H1 (cell line): ENCODE results near the gene SUOX. TPM values are rescaled to one million over a fixed set of nuclear protein-coding genes. Genes with fewer than 3 reads are reported as not detected.

Source experiments
- CHD1 ChIP-seq: IDR thresholded peaks from 2 replicates; pipeline ENCODE4 v1.6.1; 2012; ENCODE audit warnings: low read depth, low read length, improper control_type of control experiment
- CHD7 ChIP-seq: fragments of 300-600 bp; sonication (generic); IDR thresholded peaks from 2 replicates; pipeline ENCODE4 v1.7.1; 2012; ENCODE audit warnings: low read length, moderate library complexity, mild to moderate bottlenecking, inconsistent platforms; ENCODE audit not compliant: insufficient replicate concordance
- GABPA ChIP-seq: IDR thresholded peaks from 2 replicates; pipeline ENCODE4 v1.6.1; 2011; ENCODE audit warnings: mild to moderate bottlenecking, low read length, moderate library complexity, borderline replicate concordance; ENCODE audit not compliant: insufficient read depth
- GTF2F1 ChIP-seq: IDR thresholded peaks from 2 replicates; pipeline ENCODE4 v1.6.1; 2012; ENCODE audit warnings: low read depth, low read length, improper control_type of control experiment, borderline replicate concordance
- KDM1A ChIP-seq: fragments of 200-600, 300-600 bp; sonication (generic); IDR thresholded peaks from 2 replicates; pipeline ENCODE4 v1.7.1; 2016; ENCODE audit warnings: mild to moderate bottlenecking, low read length, borderline replicate concordance
- KDM5A ChIP-seq: fragments of 200-600 bp; IDR thresholded peaks from 2 replicates; pipeline ENCODE4 v1.7.1; 2012; ENCODE audit warnings: mild to moderate bottlenecking, low read length, inconsistent platforms, mixed read lengths
- SAP30 ChIP-seq: fragments of 300-600 bp; sonication (generic); IDR thresholded peaks from 2 replicates; pipeline ENCODE4 v1.7.1; 2012; ENCODE audit warnings: low read length, moderate library complexity, mild to moderate bottlenecking, inconsistent platforms; ENCODE audit not compliant: insufficient read depth, insufficient replicate concordance
- SP1 ChIP-seq: IDR thresholded peaks from 2 replicates; pipeline ENCODE4 v1.6.1; 2011; ENCODE audit warnings: low read depth, low read length
- SP2 ChIP-seq: IDR thresholded peaks from 2 replicates; pipeline ENCODE4 v1.6.1; 2012; ENCODE audit warnings: mild to moderate bottlenecking, low read length, inconsistent platforms
- TAF1 ChIP-seq: IDR thresholded peaks from 2 replicates; pipeline ENCODE4 v1.6.1; 2011; ENCODE audit warnings: mild to moderate bottlenecking, low read depth, low read length
- polyA plus RNA-seq, 7 experiments: library from polyadenylated mRNA; depleted of rRNA in 3 of 7; stranded (reverse) in 5 of 7; unstranded in 2 of 7; fragments of >200 nt in 5 of 7; fragments of 200-250 nt in 2 of 7; gene quantifications; 1 replicate in 5 of 7; 2 replicates in 1 of 7; 4 replicates in 1 of 7; pipeline versions ENCODE4 v1.2.1 to v1.2.3, GENCODE V29; 2011 to 2013; ENCODE audit warnings: missing spikeins in 2 of 7, mixed read lengths in 2 of 7
- total RNA-seq: library from RNA; stranded (reverse); fragmentation: NEBNext Ultra II Directional; extraction: Animal tissue kit (Norgen Biotek cat#: 25700); gene quantifications from 2 replicates; pipeline ENCODE4 v1.2.1, GENCODE V29; 2021

SUOX gene
- total and polyA plus RNA-seq, 2 of the 8 experiments (the other 6 are each of a cell fraction or from before 2014, with no cell fraction given), result 22.5 to 31.3 TPM

DNA sequence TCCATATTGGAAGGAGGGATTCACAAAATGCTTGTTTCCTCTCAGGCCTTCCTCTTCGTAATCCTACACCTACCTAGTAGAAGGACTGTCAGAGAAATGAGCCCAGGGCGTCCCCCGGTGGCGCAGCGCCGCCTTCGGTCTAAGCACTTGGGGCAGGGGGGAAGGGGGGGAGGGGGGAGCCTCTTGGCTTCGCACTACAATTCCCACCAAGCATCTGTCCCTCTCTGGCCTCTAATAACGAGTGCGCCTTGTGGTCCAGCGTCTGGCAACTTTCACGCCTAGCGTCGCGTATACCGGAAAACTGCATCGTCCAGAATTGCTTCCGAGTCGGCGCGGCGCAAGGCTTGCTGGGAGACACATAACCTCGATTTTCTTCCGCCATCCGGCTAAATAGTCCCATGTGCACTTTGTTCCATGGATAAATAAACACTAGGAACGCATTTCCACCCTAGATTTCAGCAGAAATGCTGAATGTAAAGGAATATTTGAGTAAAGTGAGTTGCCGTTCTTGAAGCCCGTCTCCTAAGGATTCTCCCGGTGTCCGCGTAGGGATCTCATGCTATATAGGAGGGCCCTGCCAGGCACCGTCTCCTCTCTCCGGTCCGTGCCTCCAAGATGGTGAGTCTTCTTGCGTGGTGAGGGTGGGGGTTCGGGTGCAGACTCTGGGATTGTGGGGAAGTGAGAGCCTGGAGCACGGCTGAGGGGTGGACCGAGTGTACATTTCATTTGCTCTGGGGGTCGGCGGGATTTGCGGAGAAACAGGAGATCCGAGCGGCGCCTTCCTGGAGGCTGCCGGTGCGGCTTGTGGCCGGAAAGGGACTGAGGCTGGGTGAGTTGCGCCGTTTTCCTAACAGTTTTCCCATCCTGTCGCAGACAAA lies 44.7 kb downstream of the SUOX start, which contains the start of gene RPS26 (continued):
- TF ChIP-seq CHD7, result no peak
- TF ChIP-seq KDM5A, result peak; percentile 57
- TF ChIP-seq SP1, result peak; percentile 60
- TF ChIP-seq SP2, result no peak
- peak; percentile 25 for TF ChIP-seq SAP30
- TF ChIP-seq GTF2F1, result 0 out of 2 replicates have a peak, but pooled peaks have one; percentile 85
- TF ChIP-seq KDM1A, result no peak
- TF ChIP-seq GABPA, result peak; percentile 87; the same call in 1 of the 2 replicates
- 0 out of 2 replicates have a peak, but pooled peaks have one; percentile 36 for TF ChIP-seq CHD1
- peak; percentile 98 for TF ChIP-seq TAF1
